Measurements from ENCODE around the gene TTC19.

GRCh38 chr17:15971882-15972281 is 27.7 kb upstream of the TTC19 start:
- TF ChIP-seq SPI1 (IDR thresholded peaks at IDR 0.05; ENCODE audit: low read depth, low read length) = no peak
- no peak for TF ChIP-seq POLR2A (IDR thresholded peaks at IDR 0.05; ENCODE audit: low read depth, low read length)
- TF ChIP-seq TAF1 (IDR thresholded peaks at IDR 0.05; ENCODE audit: low read depth, low read length) = no peak
- TF ChIP-seq POLR2AphosphoS5 (IDR thresholded peaks at IDR 0.05; ENCODE audit: low read depth, low read length) = no peak
- TF ChIP-seq POU2F2 (IDR thresholded peaks at IDR 0.05; ENCODE audit: low read depth, low read length) = no peak

Measured in GM12891 (cell line).